DOHH2 (cell line): Measurements from ENCODE around the gene HHAT.

Experiments
- EZH2phosphoT487 ChIP-seq: fragments of 200-600 bp; sonication (generic); IDR thresholded peaks from 2 replicates; pipeline ENCODE4 v1.6.1; 2017; ENCODE audit warnings: borderline replicate concordance, mild to moderate bottlenecking, antibody characterized with exemption, low read length, moderate library complexity, mixed read lengths
- TF ChIP-seq, protein P1 (sequence below): fragments of 200-600 bp; sonication (generic); IDR thresholded peaks from one replicate; pipeline ENCODE4 v1.5.1; 2014; ENCODE audit warnings: antibody characterized with exemption, mild to moderate bottlenecking, low read depth, low read length; ENCODE audit not compliant: poor library complexity, severe bottlenecking

DNA sequence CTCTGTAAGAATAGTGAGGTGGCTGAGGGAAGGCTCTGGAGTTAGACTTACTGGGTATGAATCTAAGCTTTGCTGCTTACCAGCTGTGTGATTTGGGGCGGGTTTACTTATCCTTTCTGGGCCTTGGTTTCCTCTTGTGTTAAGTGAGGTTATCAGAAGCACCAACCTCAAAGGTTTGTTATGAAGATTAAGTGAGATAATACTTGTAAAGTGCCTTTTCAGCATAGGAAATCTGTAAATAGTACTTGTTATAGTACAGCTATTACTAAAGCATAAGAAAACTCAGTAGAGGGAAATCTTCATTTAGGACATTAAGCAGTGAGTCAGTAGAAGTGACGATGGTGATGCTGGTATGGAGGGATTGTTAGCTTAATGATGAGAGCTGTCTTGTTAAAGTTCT is 12.1 kb downstream of the HHAT start:
- TF ChIP-seq, protein P1, sequence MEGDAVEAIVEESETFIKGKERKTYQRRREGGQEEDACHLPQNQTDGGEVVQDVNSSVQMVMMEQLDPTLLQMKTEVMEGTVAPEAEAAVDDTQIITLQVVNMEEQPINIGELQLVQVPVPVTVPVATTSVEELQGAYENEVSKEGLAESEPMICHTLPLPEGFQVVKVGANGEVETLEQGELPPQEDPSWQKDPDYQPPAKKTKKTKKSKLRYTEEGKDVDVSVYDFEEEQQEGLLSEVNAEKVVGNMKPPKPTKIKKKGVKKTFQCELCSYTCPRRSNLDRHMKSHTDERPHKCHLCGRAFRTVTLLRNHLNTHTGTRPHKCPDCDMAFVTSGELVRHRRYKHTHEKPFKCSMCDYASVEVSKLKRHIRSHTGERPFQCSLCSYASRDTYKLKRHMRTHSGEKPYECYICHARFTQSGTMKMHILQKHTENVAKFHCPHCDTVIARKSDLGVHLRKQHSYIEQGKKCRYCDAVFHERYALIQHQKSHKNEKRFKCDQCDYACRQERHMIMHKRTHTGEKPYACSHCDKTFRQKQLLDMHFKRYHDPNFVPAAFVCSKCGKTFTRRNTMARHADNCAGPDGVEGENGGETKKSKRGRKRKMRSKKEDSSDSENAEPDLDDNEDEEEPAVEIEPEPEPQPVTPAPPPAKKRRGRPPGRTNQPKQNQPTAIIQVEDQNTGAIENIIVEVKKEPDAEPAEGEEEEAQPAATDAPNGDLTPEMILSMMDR = no peak
- TF ChIP-seq EZH2phosphoT487 = no peak
